Astrocyte (in vitro differentiated cells and primary cell): ENCODE measurements around the gene AFMID. TPM values are rescaled to one million over a fixed set of nuclear protein-coding genes. Genes with fewer than 3 reads are reported as not detected.

Experiments used
- DNase-seq: peaks from one replicate; pipeline ENCODE4 v3.0.0-alpha.2; 2010; ENCODE audit warnings: low read depth
- FAIRE-seq: peaks from 2 replicates; lab custom pipeline; 2011; peaks lifted over from hg19 to GRCh38; lab: Jason Lieb, UNC
- H2AFZ ChIP-seq: 2 replicates; pipeline ENCODE4 v1.6.0; 2012; ENCODE audit warnings: low read depth, low read length, inconsistent platforms
- H3K27ac ChIP-seq: 2 replicates; pipeline ENCODE4 v1.5.1; 2011; ENCODE audit warnings: low read depth, low read length, inconsistent platforms
- H3K27me3 ChIP-seq: 2 replicates; pipeline ENCODE4 v1.6.0; 2011; ENCODE audit warnings: low read length, inconsistent platforms; ENCODE audit not compliant: insufficient read depth
- H3K36me3 ChIP-seq: 2 replicates; pipeline ENCODE4 v1.5.1; 2011; ENCODE audit warnings: low read length, inconsistent platforms; ENCODE audit not compliant: insufficient read depth
- H3K4me1 ChIP-seq: 2 replicates; pipeline ENCODE4 v1.5.1; 2011; ENCODE audit warnings: low read length, inconsistent platforms; ENCODE audit not compliant: insufficient read depth
- H3K4me2 ChIP-seq: 2 replicates; pipeline ENCODE4 v1.6.0; 2012; ENCODE audit warnings: low read length, inconsistent platforms
- H3K4me3 ChIP-seq: 2 replicates; pipeline ENCODE4 v1.5.1; 2011; ENCODE audit warnings: low read depth, mild to moderate bottlenecking, low read length, inconsistent platforms; ENCODE audit not compliant: insufficient read depth
- H3K79me2 ChIP-seq: 2 replicates; pipeline ENCODE4 v1.6.0; 2012; ENCODE audit warnings: mild to moderate bottlenecking, low read length, inconsistent platforms; ENCODE audit not compliant: insufficient read depth
- H3K9ac ChIP-seq: 2 replicates; pipeline ENCODE4 v1.6.0; 2012; ENCODE audit warnings: mild to moderate bottlenecking, low read length, inconsistent platforms
- H3K9me3 ChIP-seq: 2 replicates; pipeline ENCODE4 v1.5.1; 2012; ENCODE audit warnings: low read depth, mild to moderate bottlenecking, low read length, inconsistent platforms; ENCODE audit not compliant: insufficient read depth
- H4K20me1 ChIP-seq: 2 replicates; pipeline ENCODE4 v1.6.0; 2012; ENCODE audit warnings: low read length, inconsistent platforms; ENCODE audit not compliant: insufficient read depth
- H3K27ac Mint-ChIP-seq: one replicate; pipeline ENCODE4 v1.8.0; 2021; ENCODE audit warnings: mild to moderate bottlenecking, mixed read lengths; ENCODE audit not compliant: unreplicated experiment
- H3K27me3 Mint-ChIP-seq: one replicate; pipeline ENCODE4 v1.8.0; 2021; ENCODE audit warnings: low read depth, mixed read lengths; ENCODE audit not compliant: unreplicated experiment
- H3K36me3 Mint-ChIP-seq: one replicate; pipeline ENCODE4 v1.8.0; 2021; ENCODE audit warnings: low read depth, mixed read lengths; ENCODE audit not compliant: unreplicated experiment
- H3K4me1 Mint-ChIP-seq: one replicate; pipeline ENCODE4 v1.8.0; 2021; ENCODE audit warnings: low read depth, mixed read lengths; ENCODE audit not compliant: unreplicated experiment
- H3K4me3 Mint-ChIP-seq: one replicate; pipeline ENCODE4 v1.8.0; 2021; ENCODE audit warnings: mild to moderate bottlenecking, moderate library complexity, mixed read lengths; ENCODE audit not compliant: unreplicated experiment
- H3K9me3 Mint-ChIP-seq: one replicate; pipeline ENCODE4 v1.8.0; 2021; ENCODE audit warnings: mild to moderate bottlenecking, mixed read lengths; ENCODE audit not compliant: unreplicated experiment
- EZH2 ChIP-seq: IDR thresholded peaks from 2 replicates; pipeline ENCODE4 v1.6.1; 2012; ENCODE audit warnings: mild to moderate bottlenecking, low read length, inconsistent platforms; ENCODE audit not compliant: insufficient read depth
- total RNA-seq: library from RNA; stranded (reverse); gene quantifications from 2 replicates; pipeline ENCODE4 v1.2.1, GENCODE V29; 2021
- TF ChIP-seq, protein P1 (sequence below): IDR thresholded peaks from 2 replicates; pipeline ENCODE4 v1.5.1; 2011; ENCODE audit warnings: low read depth, mild to moderate bottlenecking, inconsistent platforms, low read length, moderate library complexity; ENCODE audit not compliant: insufficient read depth

Gene AFMID
- total RNA-seq, 1 donor from 2014 or later = 53.7 TPM

DNA sequence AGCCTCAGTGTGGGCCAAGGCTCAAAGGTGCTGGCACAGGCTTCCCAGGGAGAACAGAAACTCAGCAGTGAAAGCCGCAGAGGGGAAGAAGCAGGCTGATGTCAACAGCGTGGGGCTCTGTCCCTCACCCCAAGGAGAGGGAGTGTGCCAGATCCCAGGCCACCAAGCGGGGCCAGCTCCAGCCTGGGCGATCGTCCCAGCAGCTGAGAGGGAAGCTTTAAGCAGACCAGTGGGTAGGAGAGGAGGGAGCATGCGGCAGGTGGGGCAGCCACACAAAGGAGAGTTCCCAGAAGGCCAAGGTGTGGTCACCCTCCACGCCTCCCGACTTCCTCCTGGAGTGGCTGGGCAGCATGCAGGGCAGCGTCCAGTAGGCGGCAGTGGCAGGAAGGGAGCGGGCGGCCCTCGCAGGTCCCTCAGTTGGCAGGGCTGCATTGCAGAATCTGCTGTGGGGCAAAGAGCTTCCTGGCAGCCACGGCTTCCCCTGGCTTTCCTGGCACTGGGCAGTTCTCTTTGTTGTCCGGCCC lies 12.8 kb upstream of the AFMID start:
- no peak overlapping the region for H3K4me3 ChIP-seq
- TF ChIP-seq EZH2 = no peak
- TF ChIP-seq, protein P1, sequence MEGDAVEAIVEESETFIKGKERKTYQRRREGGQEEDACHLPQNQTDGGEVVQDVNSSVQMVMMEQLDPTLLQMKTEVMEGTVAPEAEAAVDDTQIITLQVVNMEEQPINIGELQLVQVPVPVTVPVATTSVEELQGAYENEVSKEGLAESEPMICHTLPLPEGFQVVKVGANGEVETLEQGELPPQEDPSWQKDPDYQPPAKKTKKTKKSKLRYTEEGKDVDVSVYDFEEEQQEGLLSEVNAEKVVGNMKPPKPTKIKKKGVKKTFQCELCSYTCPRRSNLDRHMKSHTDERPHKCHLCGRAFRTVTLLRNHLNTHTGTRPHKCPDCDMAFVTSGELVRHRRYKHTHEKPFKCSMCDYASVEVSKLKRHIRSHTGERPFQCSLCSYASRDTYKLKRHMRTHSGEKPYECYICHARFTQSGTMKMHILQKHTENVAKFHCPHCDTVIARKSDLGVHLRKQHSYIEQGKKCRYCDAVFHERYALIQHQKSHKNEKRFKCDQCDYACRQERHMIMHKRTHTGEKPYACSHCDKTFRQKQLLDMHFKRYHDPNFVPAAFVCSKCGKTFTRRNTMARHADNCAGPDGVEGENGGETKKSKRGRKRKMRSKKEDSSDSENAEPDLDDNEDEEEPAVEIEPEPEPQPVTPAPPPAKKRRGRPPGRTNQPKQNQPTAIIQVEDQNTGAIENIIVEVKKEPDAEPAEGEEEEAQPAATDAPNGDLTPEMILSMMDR = no peak
- H3K27me3 ChIP-seq = no peaks in the 10 kb centered on the region
- Mint-ChIP-seq H3K27ac (no peak overlapping the region), H3K4me3 (no peak overlapping the region), H3K36me3 (peaks cover 13% of the 10 kb centered on the region), H3K9me3 (no peaks in the 10 kb centered on the region), H3K27me3 (peaks cover 2% of the 10 kb centered on the region), H3K4me1 (peaks cover 11% of the 10 kb centered on the region)
- H3K79me2 ChIP-seq = no peaks in the 10 kb centered on the region
- peaks cover 4% of the 10 kb centered on the region for H3K4me1 ChIP-seq
- H2AFZ ChIP-seq = peak overlapping the region; percentile 26
- no peaks in the 10 kb centered on the region for H3K9me3 ChIP-seq
- H3K4me2 ChIP-seq = no peak overlapping the region
- no peak overlapping the region for H3K27ac ChIP-seq
- H4K20me1 ChIP-seq = peaks cover 16% of the 10 kb centered on the region
- H3K36me3 ChIP-seq = no peaks in the 10 kb centered on the region
- FAIRE-seq (no peak), DNase-seq (no peak)
- H3K9ac ChIP-seq = no peak overlapping the region

DNA sequence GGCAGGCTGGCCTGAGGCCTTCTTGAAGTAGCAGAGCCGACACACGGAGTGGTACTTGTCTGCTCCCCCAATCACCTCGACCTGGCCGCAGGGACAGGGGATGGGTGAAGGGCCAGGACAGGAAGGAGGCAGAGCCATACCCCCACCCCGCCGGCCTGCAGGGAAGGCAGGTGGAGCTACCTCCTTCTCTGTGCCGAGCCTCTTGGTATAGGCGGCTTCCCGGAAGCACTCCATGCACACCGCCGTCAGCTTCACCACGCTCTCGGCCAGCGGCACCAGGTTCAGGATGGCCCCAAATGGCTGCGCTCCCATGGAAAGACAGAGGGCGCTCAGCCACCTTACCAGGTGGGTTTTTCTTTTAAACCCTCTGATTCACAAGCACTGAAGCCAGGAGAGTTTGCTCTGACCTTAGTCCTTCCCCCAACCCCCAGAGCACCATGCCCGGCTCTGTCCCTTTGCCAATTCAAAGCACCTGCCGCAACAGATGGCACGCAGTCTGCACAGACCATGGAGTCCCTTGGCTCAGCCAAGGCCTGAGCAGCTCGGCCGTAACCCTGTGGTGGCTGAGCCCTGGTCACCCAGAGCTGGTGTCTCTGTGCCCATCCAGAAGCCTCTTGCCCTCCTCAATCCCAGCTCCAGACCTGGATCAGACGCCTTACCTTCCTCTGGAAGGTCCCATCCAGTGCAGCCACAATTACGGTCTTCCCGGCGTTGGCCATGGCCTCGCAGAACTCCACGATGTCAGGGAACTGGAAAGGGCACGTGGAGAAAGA lies 12.1 kb upstream of the AFMID start:
- no peak overlapping the region for H3K9ac ChIP-seq
- H3K79me2 ChIP-seq = no peaks in the 10 kb centered on the region
- H3K27me3 Mint-ChIP-seq = peaks cover 2% of the 10 kb centered on the region
- peaks cover 13% of the 10 kb centered on the region for H3K4me1 Mint-ChIP-seq
- no peaks in the 10 kb centered on the region for H3K36me3 ChIP-seq
- H3K4me2 ChIP-seq = no peak overlapping the region
- H3K27me3 ChIP-seq = no peaks in the 10 kb centered on the region
- no peak overlapping the region for H3K4me3 Mint-ChIP-seq
- H3K4me3 ChIP-seq = no peak overlapping the region
- peaks cover 13% of the 10 kb centered on the region for H3K36me3 Mint-ChIP-seq
- TF ChIP-seq, protein P1 = no peak
- TF ChIP-seq EZH2 = no peak
- H3K27ac ChIP-seq = no peak overlapping the region
- H3K9me3 ChIP-seq = no peaks in the 10 kb centered on the region
- H2AFZ ChIP-seq = no peak overlapping the region
- H3K27ac Mint-ChIP-seq = no peak overlapping the region
- FAIRE-seq (no peak), DNase-seq (no peak)
- no peaks in the 10 kb centered on the region for H3K9me3 Mint-ChIP-seq
- peaks cover 9% of the 10 kb centered on the region for H4K20me1 ChIP-seq
- H3K4me1 ChIP-seq = peaks cover 4% of the 10 kb centered on the region

DNA sequence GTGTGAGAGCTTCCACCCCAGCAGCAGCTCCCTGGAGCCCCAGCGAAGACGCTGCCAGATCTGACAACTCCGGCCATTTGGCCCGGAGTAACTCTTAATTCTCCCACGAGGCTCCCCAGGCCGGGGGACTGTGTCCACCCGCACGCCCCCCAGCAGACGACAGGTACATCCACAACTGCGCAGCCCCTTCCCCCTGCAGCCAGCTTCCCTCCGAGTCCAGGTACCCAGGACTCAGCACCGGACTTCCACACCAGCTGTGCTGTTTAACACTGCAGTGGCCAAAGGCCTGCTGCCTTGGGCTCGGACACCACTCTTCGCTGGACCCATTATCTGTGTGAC lies 11.6 kb upstream of the AFMID start:
- no peak overlapping the region for H3K9ac ChIP-seq
- H3K4me3 Mint-ChIP-seq = no peak overlapping the region
- peaks cover 2% of the 10 kb centered on the region for H3K27me3 Mint-ChIP-seq
- peaks cover 7% of the 10 kb centered on the region for H4K20me1 ChIP-seq
- no peak overlapping the region for H3K4me2 ChIP-seq
- no peak for TF ChIP-seq EZH2
- TF ChIP-seq, protein P1 = no peak
- no peak overlapping the region for H2AFZ ChIP-seq
- peaks cover under 1% of the 10 kb centered on the region for H3K36me3 ChIP-seq
- no peaks in the 10 kb centered on the region for H3K27me3 ChIP-seq
- H3K27ac ChIP-seq = no peak overlapping the region
- no peak for FAIRE-seq
- H3K9me3 ChIP-seq = no peaks in the 10 kb centered on the region
- H3K79me2 ChIP-seq = no peaks in the 10 kb centered on the region
- peaks cover 13% of the 10 kb centered on the region for H3K36me3 Mint-ChIP-seq
- H3K4me1 Mint-ChIP-seq = peaks cover 13% of the 10 kb centered on the region
- H3K9me3 Mint-ChIP-seq = no peaks in the 10 kb centered on the region
- H3K4me3 ChIP-seq = no peak overlapping the region
- H3K27ac Mint-ChIP-seq = no peak overlapping the region
- peaks cover 4% of the 10 kb centered on the region for H3K4me1 ChIP-seq
- DNase-seq = no peak
